ENCODE measurements around the gene CFAP161.

DNA sequence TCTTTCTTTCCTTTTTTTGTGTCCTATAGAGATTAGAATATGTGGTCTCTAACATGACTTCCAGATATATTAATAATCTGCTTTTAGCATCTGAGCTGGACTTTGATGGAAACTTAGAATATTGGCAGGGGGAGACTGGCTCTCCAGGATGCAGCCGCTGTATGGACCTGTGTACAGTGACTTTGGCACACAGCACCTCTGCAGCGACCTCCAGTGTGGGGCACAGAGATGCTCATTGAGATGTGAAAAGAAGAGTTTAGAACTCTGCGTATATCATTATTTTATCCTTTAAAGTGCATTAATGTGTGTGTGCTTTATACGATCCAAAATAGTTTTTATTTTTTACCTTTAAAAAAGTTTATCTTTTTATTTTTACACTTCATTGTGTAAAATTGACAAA, 18.3 kb downstream of the CFAP161 start:
- TF ChIP-seq, protein P1, sequence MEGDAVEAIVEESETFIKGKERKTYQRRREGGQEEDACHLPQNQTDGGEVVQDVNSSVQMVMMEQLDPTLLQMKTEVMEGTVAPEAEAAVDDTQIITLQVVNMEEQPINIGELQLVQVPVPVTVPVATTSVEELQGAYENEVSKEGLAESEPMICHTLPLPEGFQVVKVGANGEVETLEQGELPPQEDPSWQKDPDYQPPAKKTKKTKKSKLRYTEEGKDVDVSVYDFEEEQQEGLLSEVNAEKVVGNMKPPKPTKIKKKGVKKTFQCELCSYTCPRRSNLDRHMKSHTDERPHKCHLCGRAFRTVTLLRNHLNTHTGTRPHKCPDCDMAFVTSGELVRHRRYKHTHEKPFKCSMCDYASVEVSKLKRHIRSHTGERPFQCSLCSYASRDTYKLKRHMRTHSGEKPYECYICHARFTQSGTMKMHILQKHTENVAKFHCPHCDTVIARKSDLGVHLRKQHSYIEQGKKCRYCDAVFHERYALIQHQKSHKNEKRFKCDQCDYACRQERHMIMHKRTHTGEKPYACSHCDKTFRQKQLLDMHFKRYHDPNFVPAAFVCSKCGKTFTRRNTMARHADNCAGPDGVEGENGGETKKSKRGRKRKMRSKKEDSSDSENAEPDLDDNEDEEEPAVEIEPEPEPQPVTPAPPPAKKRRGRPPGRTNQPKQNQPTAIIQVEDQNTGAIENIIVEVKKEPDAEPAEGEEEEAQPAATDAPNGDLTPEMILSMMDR (IDR thresholded peaks at IDR 0.05; ENCODE audit: low read depth, low read length, poor library complexity, severe bottlenecking) = peak; percentile 27
- TF ChIP-seq EZH2phosphoT487 (IDR thresholded peaks at IDR 0.05; ENCODE audit: borderline replicate concordance, low read length) = no peak
